GM18498 (cell line): Measurements from ENCODE around the gene MCEE.
A peak's percentile ranks its signal among the peaks of the same experiment; 100 is the strongest.
"Not testable (repeated sequence)": the region's sequence is repeated elsewhere in the genome, so short reads cannot be mapped to it uniquely, and the experiment has no call there.

Experiments used
- ATAC-seq: cut with Tn5 transposase; IDR thresholded peaks from one replicate; pipeline ENCODE4 v1.9.1; 2021; ENCODE audit warnings: mild to moderate bottlenecking, moderate library complexity; ENCODE audit not compliant: unreplicated experiment

The MCEE gene

DNA sequence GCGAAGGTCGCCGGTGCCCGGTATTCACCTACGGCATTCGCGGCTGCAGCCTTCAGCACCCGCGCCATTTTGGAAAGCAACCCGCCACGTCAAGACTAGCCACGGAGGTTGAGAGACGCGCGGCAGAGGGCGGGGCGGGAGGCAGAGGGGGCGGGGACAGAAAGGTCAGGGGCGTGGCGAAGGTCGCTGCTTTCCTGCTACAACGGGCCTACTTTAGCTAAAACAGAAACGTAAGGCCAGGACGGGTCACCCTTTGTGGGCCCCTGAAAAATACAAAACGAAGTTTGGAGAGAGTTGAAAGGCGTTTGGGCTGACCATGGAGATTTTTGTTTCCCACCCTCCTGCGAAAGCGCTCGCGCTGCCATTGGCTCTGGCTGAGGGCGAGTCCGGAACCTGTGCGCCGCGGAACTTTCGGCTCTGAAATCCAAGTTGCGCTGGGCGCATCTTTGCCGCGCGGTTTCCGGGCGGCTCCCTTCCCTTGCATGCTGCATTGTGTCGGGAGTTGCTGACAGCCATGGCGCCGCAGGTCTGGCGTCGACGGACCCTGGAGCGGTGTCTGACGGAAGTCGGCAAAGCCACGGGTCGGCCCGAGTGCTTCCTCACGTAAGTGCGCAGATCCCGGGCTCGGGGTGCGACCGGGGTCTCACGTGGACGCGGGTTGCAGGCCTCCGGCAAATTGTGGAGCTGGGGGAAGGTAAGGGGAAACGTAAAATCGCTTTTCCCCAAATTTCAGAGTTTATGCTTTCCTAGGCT lies at the start of gene MCEE, which contains the start of gene MPHOSPH10:
MCEE (minus strand) TSS at position 78 of the 753 bp plus-strand sequence; CDS start at position 68, 10 bp downstream.
MPHOSPH10 (plus strand) TSS at position 483 of the 753 bp plus-strand sequence; CDS start at position 515, 32 bp downstream.
- ATAC-seq = peak; percentile 90

DNA sequence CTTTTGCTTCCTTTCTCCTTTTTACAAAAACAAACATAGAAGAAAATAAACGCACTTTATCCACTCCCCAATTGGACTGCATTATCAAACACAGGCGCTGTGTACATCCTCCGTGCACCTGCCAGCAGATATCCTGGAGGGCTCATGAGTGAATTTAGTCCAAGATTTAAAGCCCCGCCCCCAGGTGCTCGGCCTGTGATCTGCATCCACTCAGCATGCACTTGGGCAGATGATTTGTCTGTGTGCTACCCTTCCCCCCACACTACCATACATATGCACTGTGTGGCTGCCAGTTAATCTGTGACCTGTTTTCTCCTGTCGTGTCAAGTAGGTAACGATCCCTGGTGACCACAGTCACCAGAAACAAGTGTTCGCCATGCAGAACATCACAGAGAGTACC lies 48.8 kb upstream of the MCEE start:
- not testable (repeated sequence) for ATAC-seq

DNA sequence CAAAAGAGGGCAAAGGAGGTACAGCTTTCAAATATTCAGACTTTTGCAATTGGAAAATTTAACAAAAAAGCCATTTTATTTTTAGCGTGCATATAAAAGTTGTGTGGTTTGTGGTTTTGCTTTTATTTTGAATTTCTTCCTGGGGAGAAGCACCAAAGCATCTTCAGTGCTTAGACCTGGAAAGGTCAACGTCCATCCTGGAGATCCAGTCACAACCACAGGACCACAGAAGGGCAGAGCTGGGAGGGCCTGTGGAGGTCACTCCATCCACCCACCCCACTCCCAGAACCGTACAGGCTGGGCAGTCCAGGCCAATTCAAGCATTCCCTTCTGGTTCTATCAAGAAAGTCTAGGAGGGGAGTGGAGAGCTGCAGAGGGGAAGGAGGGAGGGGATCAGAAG lies 44.2 kb upstream of the MCEE start:
- no peak for ATAC-seq

DNA sequence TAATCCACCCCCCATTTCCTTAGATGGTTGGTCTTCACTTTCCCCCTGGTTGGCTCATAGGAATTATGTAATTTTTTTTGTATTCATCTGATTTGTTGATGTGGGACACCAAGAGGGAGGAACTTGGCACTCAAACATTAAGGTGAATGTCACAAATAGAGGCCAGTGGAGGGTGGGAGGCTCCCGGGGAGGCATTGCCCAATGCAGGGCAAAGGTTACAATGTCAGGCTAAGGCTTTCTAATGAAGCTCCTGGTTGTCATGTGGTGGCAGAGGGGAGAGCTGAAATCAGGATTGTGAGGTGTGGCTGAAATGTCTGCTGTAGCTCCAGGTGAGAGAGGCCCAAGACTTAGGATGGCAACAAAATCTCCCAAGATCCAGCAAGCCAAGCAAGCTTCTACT lies 43.1 kb upstream of the MCEE start:
- no peak for ATAC-seq

DNA sequence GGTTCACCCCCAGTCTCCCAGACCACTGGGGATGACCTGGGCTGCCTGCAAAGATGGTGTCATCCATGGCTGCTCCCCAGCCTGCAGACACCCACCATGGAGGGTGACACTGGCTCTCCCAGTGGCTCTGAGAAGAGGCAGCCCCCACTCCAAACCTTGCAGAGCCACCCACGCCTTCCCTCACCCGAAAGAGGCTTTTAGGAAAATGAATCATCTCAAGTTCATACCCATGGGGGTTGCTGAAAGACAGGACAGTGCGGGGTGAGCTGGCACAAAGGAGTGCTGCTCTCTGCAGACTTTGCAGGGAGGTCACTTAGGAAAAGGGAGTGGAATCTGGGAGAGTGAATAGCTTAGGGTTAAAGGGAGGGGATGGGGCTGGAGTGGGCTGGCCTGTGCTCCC lies 36.8 kb upstream of the MCEE start:
- no peak for ATAC-seq

DNA sequence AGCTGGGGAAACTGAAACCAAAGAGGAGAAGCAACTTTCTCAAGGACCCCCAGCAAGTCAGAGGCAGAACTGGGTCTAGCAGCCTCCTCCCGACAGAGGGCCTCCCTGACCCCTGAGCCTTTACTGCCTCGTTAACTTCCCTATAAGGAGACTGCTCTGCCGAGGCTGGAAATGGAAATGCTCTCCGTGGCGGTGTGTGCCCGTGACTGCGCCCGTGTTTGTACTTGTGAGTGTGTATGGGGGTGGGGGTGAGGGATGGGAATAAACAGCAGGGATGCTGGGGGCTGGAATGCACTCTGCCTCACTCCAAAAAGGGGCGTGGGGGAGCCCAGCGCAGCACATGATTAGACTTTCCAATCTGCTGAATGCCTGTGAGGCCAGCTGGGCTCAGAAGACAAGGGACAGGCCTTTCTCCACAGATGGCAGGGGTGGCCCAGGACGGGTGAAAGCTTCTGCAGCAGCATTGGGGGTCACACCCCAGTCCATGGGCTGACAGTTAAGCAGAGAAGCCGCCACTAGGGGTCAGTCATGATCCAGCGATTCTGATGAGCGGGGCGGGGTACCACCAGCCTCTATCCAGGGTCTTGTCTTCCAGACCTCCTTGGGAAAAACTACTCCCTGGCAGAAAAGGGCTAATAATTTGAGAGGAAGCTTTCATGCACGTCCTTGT lies 27.2 kb upstream of the MCEE start:
- ATAC-seq = peak; percentile 48

DNA sequence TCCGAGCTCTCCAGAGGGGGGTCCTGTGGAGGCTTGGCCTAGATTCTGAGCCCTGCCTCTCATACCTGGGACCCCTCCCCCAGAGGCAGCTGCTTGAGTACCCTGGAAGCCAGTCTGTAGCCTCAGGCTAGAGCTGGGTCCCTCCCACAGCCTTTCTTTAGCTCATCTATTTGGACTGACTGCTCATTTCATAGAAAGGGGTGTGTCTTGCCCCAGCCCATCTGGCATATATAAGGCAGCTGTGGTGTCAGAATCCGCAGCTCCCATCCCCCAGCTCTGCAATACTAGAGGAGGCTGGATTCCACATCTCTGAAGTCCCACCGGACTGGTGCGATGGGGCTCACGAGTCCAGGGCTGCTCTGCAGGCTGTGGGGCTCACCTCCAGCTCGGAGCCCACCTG lies 26.5 kb upstream of the MCEE start:
- ATAC-seq = no peak

DNA sequence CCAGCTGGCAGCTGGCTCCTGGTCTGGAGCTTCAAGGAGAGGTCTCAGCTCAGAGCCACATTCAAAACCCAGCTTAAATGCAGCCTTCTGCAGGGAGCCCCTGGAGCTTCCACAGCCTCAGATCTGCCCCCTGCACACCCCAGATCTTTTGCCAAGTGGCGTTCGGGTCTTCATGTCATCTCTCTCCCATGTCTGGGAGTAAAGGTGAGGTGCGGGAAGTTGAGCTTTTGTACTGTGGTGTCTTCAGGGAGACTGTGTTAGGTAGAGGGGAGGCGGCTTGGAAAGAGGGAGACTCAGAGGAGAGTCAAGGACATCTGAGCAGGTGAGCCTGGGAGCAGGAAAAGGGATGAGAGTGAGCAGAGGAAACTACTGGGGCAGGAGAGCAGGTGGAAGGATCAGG lies 25.8 kb upstream of the MCEE start:
- ATAC-seq = no peak

DNA sequence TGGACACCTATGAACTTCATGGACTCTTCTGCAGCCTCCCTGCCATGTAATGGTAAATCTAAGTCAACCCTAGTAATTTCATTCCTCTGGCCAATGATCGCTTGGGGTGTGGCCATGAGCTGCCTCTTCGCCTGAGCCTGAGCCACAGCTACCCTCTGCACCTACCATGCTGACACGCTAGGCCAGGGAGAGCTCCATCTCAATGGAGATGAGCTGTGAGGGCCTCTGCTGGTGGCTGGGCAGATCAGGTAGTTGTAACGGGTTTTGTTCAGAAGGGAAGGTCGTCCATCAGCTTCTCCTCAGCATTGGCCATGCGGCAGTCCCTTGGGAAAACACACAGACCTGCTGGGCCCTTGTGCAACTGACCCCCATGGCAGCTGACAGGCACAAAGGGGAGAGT lies 24.8 kb upstream of the MCEE start:
- peak; percentile 85 for ATAC-seq

DNA sequence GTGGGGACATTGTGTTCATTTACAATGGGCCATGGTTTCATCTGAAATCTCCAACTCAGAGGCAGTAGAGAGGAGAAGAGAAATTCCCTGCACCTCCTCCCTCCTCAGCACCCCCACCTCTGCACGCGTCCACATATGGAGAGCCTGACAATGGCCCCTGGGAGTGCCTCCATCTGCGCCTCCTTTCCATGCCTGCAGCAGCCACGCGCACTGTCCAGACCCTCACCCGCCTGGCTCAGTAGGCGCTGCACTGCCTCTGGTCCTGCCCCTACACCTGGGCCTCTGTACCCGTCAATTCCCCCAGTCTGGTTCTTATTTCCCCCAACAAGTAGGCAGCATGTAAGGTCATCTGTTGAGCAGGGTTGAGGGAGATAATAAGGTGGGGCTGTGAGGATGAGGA lies 24.2 kb upstream of the MCEE start:
- ATAC-seq = no peak

DNA sequence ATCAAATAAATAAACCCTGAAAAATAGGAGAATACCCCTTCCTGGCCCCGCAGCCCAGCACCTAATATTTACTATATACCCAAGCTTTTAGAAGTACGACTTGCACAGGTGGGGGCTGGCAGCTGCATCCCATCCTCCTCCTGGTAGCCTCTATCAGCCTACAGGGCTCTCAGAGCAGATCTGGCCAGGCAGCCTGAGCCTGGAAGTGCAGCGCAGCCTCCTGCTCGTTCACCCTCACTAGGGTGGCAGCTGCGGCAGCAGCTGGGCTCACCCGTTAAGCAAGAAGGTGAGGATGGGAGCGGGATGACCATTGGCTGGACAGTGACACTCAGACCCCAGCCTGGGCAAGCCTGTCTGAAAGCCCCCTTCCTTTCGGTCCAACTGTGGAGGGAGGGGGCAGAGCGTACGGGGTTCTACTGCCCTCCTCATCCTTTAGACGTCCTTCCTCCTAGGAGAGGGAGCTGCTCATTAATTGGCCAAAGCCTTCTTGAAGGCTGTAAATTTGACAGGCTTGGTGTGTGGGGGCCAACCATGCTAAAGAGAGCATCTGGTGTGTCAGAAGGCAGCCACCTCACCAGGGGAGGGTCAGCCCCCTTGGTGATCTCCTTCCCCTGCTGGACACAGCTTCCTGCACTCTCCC lies 23.7 kb upstream of the MCEE start:
- no peak for ATAC-seq

DNA sequence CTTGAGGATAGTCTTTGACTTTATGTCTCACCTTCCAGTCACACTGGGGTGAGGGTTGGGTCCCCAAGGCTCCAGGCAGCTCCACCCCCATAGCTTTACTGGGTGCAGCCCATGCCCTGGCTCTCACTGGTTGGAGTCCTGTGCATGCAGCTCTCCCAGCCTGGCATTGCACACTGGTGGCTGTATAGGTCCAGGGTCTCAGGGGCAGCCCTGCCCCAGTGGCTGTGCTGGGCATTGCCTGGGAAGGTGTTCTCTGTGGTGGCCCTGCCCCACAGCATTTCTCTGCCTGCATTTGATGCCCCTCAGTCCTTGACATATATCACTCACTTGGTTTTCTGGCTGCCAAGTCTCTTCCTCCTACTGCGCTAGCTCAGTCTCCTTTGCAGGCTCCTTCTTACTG lies 21.6 kb upstream of the MCEE start:
- ATAC-seq = no peak

DNA sequence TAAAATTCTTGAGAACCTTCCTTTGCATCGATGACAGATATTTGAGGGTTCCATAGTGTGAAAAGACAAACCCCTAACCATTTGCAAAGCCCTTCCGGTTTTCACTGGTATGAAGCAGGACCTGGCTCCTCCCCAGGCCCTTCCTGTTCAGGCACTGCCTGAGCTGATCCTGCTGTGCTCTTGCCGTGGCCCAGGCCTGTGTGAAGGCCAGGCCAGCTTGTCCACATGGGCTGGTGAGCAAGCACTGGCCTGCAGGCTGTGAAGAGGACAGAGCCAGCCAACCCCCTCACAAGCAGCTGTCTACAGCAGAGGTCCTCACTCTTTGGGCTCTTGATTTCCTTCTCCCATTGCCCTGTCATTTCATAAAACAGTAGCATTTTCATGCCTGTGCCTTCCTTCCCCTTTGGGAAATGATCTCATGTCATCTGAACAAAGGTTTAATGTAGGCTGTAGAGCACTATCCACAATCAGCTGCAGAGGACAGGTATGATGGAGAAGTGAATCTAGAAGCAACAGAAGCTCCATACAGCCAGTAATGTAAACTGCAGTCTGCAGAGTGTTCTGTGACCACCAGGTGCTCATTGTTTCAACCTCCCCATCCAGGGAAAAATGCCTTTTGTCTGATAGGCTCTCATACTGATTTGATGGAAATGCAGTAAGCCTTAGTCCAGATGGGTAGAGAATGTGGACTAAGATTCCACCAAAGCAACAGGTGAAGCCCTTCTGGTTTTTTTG lies 20.2 kb upstream of the MCEE start:
- ATAC-seq = no peak

DNA sequence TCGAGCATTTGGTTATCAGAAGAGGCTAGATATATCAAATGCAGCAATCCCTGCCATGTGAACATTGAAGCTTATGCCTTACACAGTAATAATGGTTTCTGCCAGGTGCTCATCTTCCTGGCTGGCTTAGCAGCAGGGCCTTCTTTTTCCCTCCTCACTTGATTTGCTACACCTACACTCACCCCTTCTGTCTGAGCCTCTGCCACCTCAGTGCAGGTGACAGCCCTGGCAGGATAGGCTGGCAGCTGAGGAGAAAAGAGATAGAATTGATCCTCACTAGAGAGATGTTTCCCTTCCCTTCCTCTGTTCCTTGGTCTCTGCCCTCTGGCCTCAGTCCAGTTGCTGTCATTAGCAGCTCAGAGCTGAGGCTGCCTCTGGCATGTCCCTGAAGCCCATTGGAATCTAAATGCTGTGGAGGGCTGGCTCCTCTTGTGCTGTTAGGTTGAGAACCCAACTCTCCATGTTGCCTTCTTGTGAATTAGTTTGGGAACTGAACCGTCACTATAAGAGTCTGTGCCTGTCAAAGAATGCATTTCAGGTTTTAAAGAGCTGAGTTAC lies 18.6 kb upstream of the MCEE start:
- ATAC-seq = no peak

DNA sequence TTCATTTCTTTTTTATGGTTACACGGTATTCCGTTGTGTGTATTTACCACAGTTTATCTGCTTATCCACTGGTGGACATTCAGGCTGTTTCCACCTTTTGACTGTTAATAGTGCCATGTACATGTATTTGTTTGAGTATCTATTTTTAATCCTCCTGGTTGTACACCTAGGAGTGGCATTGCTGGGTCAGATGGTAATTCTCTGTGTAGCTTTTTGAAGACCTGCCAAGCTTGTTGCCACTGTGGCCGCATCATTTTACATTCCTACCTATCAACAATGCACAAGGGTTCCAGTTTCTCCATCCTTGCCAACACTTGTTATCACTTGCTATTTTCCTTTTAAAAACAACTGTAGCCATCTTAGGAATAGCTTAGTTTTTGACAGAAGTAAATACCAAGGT lies 13.8 kb upstream of the MCEE start:
- no peak for ATAC-seq

DNA sequence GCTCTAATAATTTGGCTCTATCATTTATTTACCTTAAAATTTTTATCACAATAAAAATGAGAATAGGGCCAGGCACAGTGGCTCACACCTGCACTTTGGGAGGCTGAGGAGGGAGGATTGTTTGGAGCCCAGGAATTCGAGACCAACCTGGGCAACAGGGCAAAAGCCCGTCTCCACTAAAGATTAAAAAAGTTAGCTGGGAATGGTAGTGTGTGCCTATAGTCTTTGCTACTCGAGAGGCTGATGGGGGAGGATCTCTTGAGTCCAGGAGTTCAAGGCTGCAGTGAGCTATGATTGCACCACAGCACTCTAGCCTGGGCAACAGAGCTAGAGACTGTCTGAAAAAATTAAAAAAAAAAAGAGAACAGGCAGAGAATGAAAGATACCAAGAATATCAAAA lies 6.1 kb upstream of the MCEE start:
- no peak for ATAC-seq

DNA sequence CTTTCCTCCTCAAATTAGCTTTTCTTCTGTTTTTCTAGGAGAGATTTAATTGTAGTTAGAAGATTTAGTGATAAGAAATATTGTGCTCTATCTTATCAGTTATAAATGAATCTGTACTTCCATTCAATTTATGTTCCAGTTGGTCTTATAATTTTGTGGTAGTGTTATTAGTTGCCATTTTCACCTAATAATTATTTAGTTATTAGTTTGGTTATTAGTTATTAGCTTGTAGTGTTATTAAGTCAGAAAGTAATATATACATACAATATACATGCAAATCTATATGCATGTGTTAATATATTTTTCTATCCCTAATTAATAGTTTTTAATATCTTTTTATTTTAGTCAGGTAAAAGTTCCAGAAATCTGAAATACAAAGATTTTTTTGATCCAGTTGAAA lies 3.6 kb upstream of the MCEE start:
- ATAC-seq = no peak

DNA sequence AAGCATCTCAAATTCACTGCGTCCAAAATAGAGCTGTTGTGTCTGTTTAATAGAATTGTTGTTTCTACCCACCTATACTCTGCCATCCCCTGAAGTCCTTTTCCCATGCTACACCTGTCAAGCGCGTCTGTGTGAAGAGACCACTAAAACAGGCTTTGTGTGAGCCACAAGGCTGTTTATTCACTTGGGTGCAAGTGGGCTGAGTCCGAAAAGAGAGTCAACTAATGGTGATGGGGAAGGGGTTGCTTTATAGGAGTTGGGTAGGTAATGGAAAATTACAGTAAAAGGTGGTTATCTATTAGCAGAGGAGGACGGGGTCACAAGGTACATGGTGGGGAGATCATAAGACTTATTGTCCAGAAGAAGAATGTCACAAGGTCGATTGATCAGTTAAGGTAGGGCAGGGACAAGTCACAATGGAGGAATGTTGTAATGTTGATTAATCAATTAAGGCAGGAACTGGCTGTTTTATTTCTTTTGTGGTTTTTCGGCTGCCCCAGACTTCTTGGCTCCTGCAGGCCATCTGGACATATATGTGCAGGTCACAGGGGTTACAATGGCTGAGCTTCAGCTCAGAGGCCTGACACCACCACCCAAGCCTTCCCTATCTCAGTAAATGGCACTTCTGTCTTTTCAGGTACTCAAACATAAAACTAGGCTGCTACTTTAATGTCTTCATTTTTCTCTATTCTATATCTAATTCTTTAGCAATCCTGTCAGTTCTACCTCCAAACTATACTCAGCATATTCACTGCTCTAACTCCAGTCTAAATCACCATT lies 1.5 kb upstream of the MCEE start:
- not testable (repeated sequence) for ATAC-seq

DNA sequence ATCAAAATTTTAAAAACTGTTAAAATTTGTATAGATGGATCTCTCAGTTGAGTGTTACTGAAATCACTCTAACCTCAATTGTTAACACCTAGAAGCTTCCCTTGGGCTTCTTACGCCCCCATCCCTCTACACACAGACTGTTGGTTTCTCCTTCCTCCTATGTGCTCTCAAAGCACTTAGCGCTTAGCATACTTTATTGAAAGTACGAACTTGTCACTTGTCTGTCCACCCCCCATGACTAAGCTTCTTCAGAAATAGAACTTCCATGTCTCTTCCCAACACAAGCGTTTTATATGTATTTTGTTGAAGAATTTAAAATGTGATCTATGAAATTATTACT lies 846 bp upstream of the MCEE start:
- peak; percentile 24 for ATAC-seq

DNA sequence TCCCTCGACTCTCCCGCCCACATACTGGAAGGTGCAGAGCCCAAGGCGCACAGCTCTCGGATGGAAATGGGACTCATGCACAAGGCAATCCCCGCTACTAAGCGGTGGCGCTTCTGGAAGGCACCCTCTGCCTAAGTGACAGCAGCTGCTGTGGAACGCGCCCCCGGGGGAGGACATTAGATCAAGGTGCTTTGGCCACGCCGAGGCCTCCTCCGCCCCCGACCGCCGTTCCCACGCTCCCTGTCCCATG lies 202 bp downstream of the MCEE start:
- peak; percentile 50 for ATAC-seq
